HepG2 (cell line): ENCODE data around the gene ZNF77. TPM values are rescaled to one million over a fixed set of nuclear protein-coding genes. Genes with fewer than 3 reads are reported as not detected.
A peak's percentile ranks its signal among the peaks of the same experiment; 100 is the strongest.

ENCODE experiments used
- ATAC-seq: fragments of 200-7000 bp; cut with Tn5 transposase; 3 replicates; pipeline ENCODE4 v1.9.1; 2020; ENCODE audit warnings: mild to moderate bottlenecking, moderate library complexity
- BruUV-seq: library from RNA; stranded (reverse); fragments of 400-500 nt; replicated peaks from 2 replicates; lab custom pipeline; 2021; lab: Mats Ljungman, UMichigan
- CTCF ChIA-PET: fragments of 300-600 bp; formaldehyde crosslinking; extraction: SDS; loops from one replicate; lab custom pipeline; 2021; ENCODE audit warnings: low total read pairs, inconsistent platforms, low intra/inter-chr PET ratio; lab: Yijun Ruan, JAX
- POLR2A ChIA-PET: fragments of 350-600 bp; sonication (Branson Sonifier 250); formaldehyde crosslinking; loops from one replicate; lab custom pipeline; 2020; ENCODE audit warnings: antibody characterized with exemption, inconsistent platforms; lab: Yijun Ruan, JAX
- DNase-seq: peaks from one replicate; pipeline ENCODE4 v3.0.0-alpha.2; 2015; ENCODE audit warnings: low spot score
- FAIRE-seq: peaks from 3 replicates; lab custom pipeline; 2011; peaks lifted over from hg19 to GRCh38; lab: Jason Lieb, UNC
- H2AFZ ChIP-seq: one replicate; pipeline ENCODE4 v1.6.1; 2011; ENCODE audit warnings: low read length, inconsistent platforms
- H3K27ac ChIP-seq: fragments of 300-600 bp; 3 replicates; pipeline ENCODE4 v1.8.0; 2011; ENCODE audit warnings: mixed run types, mild to moderate bottlenecking, mixed read lengths, low read length, inconsistent platforms; ENCODE audit not compliant: insufficient read depth; ENCODE audit errors: extremely low read length
- H3K27me3 ChIP-seq, 2 experiments: fragments of 200-600 bp in 1 of 2; 2 replicates in 1 of 2; 3 replicates in 1 of 2; pipeline versions ENCODE4 v1.6.0 to v1.8.0; 2011; ENCODE audit warnings: low read length in 2 of 2, mild to moderate bottlenecking in 2 of 2, moderate library complexity in 2 of 2, inconsistent platforms in 1 of 2; ENCODE audit not compliant: insufficient read depth in 2 of 2, control insufficient read depth in 1 of 2
- H3K36me3 ChIP-seq, 2 experiments: fragments of 200-600 bp in 1 of 2; replicated peaks in 1 of 2; 2 replicates in 1 of 2; 3 replicates in 1 of 2; pipeline versions ENCODE4 v1.5.1 to v1.8.0; 2011; ENCODE audit warnings: low read length in 2 of 2, inconsistent platforms in 1 of 2; ENCODE audit not compliant: insufficient read depth in 2 of 2, control insufficient read depth in 1 of 2
- H3K4me1 ChIP-seq: 2 replicates; pipeline ENCODE4 v1.5.1; 2012; ENCODE audit warnings: low read length, inconsistent platforms; ENCODE audit not compliant: insufficient read depth
- H3K4me2 ChIP-seq: 2 replicates; pipeline ENCODE4 v1.6.0; 2011; ENCODE audit warnings: low read depth, low read length, inconsistent platforms
- H3K4me3 ChIP-seq, 3 experiments: fragments of 200-600 bp in 1 of 3; sonication (generic), shearing (Covaris generic) in 1 of 3; replicated peaks in 1 of 3; 2 replicates each; pipeline ENCODE4 v1.5.1; 2011 to 2016; ENCODE audit warnings: low read length in 3 of 3, inconsistent platforms in 2 of 3, low read depth in 2 of 3, mild to moderate bottlenecking in 2 of 3, control low read depth in 1 of 3, mixed read lengths in 1 of 3; ENCODE audit not compliant: insufficient read depth in 1 of 3
- H3K79me2 ChIP-seq: one replicate; pipeline ENCODE4 v1.6.1; 2011; ENCODE audit warnings: low read length, inconsistent platforms; ENCODE audit not compliant: insufficient read depth
- H3K9ac ChIP-seq: 2 replicates; pipeline ENCODE4 v1.6.0; 2011; ENCODE audit warnings: mild to moderate bottlenecking, low read depth, low read length, inconsistent platforms; ENCODE audit not compliant: insufficient read depth
- H3K9me3 ChIP-seq: 2 replicates; pipeline ENCODE4 v1.5.1; 2012; ENCODE audit warnings: mild to moderate bottlenecking, low read length
- H4K20me1 ChIP-seq: 2 replicates; pipeline ENCODE4 v1.6.0; 2011; ENCODE audit warnings: inconsistent platforms, mild to moderate bottlenecking, low read length, moderate library complexity; ENCODE audit not compliant: insufficient read depth
- ATF4 ChIP-seq, 2 experiments: fragments of 450-650 bp in 1 of 2; sonication (generic) in 1 of 2; formaldehyde crosslinking; IDR thresholded peaks; 2 replicates each; pipeline versions ENCODE4 v1.5.0 to v1.8.0; 2020 to 2022; ENCODE audit warnings: mild to moderate bottlenecking in 1 of 2, missing genetic modification reagents in 1 of 2
- CEBPB ChIP-seq: IDR thresholded peaks from 2 replicates; pipeline ENCODE4 v1.6.1; 2011; ENCODE audit warnings: low read depth, low read length, improper control_type of control experiment, borderline replicate concordance
- CEBPG ChIP-seq: IDR thresholded peaks from 2 replicates; pipeline ENCODE4 v1.6.1; 2016
- FOSL2 ChIP-seq: sonication (generic); formaldehyde crosslinking; IDR thresholded peaks from 2 replicates; pipeline ENCODE4 v1.4.0; 2020; ENCODE audit warnings: missing genetic modification reagents
- NONO ChIP-seq, 2 experiments: fragments of 450-650 bp in 1 of 2; sonication (generic) in 1 of 2; formaldehyde crosslinking in 1 of 2; IDR thresholded peaks in 1 of 2; conservative IDR thresholded peaks in 1 of 2; 2 replicates each; pipeline versions ENCODE4 v1.6.1 to v1.8.0; 2017 to 2022; ENCODE audit warnings: mild to moderate bottlenecking in 1 of 2, missing genetic modification reagents in 1 of 2, moderate library complexity in 1 of 2
- ZBTB38 ChIP-seq: sonication (generic); formaldehyde crosslinking; IDR thresholded peaks from 2 replicates; pipeline ENCODE4 v1.5.1; 2020; ENCODE audit warnings: mild to moderate bottlenecking, missing genetic modification reagents
- ZXDC ChIP-seq: sonication (generic); formaldehyde crosslinking; IDR thresholded peaks from 2 replicates; pipeline ENCODE4 v1.5.0; 2020; ENCODE audit warnings: mild to moderate bottlenecking, missing genetic modification reagents
- WGBS: methylation state at CpG from one replicate; pipeline ENCODE4 v1.1.6; 2017; ENCODE audit warnings: low lambda C conversion rate; 5-methylcytosine and 5-hydroxymethylcytosine counted together
- in situ Hi-C: cut with HindIII; loops from 2 replicates; pipeline ENCODE4 v1.10.0; 2017; ENCODE audit warnings: low pct_unique_long_range_greater_than_20kb; ENCODE audit not compliant: extremely low pct_ligation_motif_present
- intact Hi-C: fragments of 100-400 bp; cut with micrococcal nuclease; formaldehyde crosslinking; loops from one replicate; pipeline ENCODE4 v1.10.0; 2022; ENCODE audit not compliant: unreplicated experiment
- polyA plus RNA-seq, 8 experiments: library from polyadenylated mRNA; depleted of rRNA in 3 of 8; stranded (reverse) in 7 of 8; unstranded in 1 of 8; fragments of >200 nt; fragmentation: Illumina TruSeq in 4 of 8; extraction: Trizol in 4 of 8; gene quantifications; 2 replicates each; pipeline versions ENCODE4 v1.2.1 to v1.2.3, GENCODE V29; 2011 to 2016; ENCODE audit warnings: low read depth in 4 of 8, missing spikeins in 1 of 8, mixed read lengths in 1 of 8; ENCODE audit not compliant: insufficient read depth in 1 of 8
- total RNA-seq, 5 experiments: library from RNA; depleted of rRNA; stranded (reverse); fragments of >200 nt; fragmentation: Illumina TruSeq; extraction: Trizol; gene quantifications; 2 replicates each; pipeline ENCODE4 v1.2.3, GENCODE V29; 2016; ENCODE audit warnings: low read depth in 1 of 5
- TF ChIP-seq, protein P1 (sequence below): sonication (generic); formaldehyde crosslinking; IDR thresholded peaks from 2 replicates; pipeline ENCODE4 v1.5.1; 2020; ENCODE audit warnings: mild to moderate bottlenecking, missing genetic modification reagents, moderate library complexity
- TF ChIP-seq, protein P2 (sequence below): sonication (generic); formaldehyde crosslinking; IDR thresholded peaks from 2 replicates; pipeline ENCODE4 v1.5.1; 2020; ENCODE audit warnings: mild to moderate bottlenecking, moderate library complexity, missing genetic modification reagents
- TF ChIP-seq, protein P3 (sequence below): sonication (generic); formaldehyde crosslinking; IDR thresholded peaks from 2 replicates; pipeline ENCODE4 v1.5.0; 2020; ENCODE audit warnings: mild to moderate bottlenecking, missing genetic modification reagents

ZNF77 gene
- total and polyA plus RNA-seq, 2 of the 13 experiments (the other 11 are each of a cell fraction or from before 2014, with no cell fraction given), result 7.1 to 11.5 TPM

- WGBS, result 55% methylated on average over 13 of the region's 13 CpGs
- in situ Hi-C loops, result no loop called here
- POLR2A ChIA-PET, result interaction anchor here (0.8 to 2.6 kb wide), 4 partner anchors 10 to 48 kb away, joined by 3 to 26 read pairs (median 6); partner anchors contain the start of gene ZNF556
- peak overlapping the region; percentile 84 for H3K9ac ChIP-seq
- FAIRE-seq (peak; percentile 81), ATAC-seq (no peak), DNase-seq (peak; percentile 58)
- H3K27me3 ChIP-seq, result no peaks in the 10 kb centered on the region
- peaks cover 45% of the 10 kb centered on the region for H3K4me1 ChIP-seq
- CTCF ChIA-PET, result no interaction called here
- peaks cover 21% of the 10 kb centered on the region for H4K20me1 ChIP-seq
- H3K9me3 ChIP-seq, result no peaks in the 10 kb centered on the region
- H3K4me3 ChIP-seq, result peak overlapping the region; percentile 86 to 98 (median 91)
- peak overlapping the region; percentile 88 for H3K27ac ChIP-seq
- H3K36me3 ChIP-seq, result peaks cover 0 to 2% of the 10 kb centered on the region in 2 experiments; a peak in 1 of 5 replicates
- H3K4me2 ChIP-seq, result peak overlapping the region; percentile 82
- BruUV-seq, result no TSS peak
- H2AFZ ChIP-seq, result no peak overlapping the region
- peaks cover 58% of the 10 kb centered on the region for H3K79me2 ChIP-seq
- intact Hi-C loops, result loop anchor here (1.0 kb wide), 1 partner anchor 41 kb away; no protein-coding TSS in a partner anchor
- TF ChIP-seq, protein P1, sequence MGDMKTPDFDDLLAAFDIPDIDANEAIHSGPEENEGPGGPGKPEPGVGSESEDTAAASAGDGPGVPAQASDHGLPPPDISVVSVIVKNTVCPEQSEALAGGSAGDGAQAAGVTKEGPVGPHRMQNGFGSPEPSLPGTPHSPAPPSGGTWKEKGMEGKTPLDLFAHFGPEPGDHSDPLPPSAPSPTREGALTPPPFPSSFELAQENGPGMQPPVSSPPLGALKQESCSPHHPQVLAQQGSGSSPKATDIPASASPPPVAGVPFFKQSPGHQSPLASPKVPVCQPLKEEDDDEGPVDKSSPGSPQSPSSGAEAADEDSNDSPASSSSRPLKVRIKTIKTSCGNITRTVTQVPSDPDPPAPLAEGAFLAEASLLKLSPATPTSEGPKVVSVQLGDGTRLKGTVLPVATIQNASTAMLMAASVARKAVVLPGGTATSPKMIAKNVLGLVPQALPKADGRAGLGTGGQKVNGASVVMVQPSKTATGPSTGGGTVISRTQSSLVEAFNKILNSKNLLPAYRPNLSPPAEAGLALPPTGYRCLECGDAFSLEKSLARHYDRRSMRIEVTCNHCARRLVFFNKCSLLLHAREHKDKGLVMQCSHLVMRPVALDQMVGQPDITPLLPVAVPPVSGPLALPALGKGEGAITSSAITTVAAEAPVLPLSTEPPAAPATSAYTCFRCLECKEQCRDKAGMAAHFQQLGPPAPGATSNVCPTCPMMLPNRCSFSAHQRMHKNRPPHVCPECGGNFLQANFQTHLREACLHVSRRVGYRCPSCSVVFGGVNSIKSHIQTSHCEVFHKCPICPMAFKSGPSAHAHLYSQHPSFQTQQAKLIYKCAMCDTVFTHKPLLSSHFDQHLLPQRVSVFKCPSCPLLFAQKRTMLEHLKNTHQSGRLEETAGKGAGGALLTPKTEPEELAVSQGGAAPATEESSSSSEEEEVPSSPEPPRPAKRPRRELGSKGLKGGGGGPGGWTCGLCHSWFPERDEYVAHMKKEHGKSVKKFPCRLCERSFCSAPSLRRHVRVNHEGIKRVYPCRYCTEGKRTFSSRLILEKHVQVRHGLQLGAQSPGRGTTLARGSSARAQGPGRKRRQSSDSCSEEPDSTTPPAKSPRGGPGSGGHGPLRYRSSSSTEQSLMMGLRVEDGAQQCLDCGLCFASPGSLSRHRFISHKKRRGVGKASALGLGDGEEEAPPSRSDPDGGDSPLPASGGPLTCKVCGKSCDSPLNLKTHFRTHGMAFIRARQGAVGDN (CRISPR knock-in tag), result peak; percentile 22; the same call in 1 of the 2 replicates
- TF ChIP-seq ATF4 (CRISPR knock-in tag; IDR thresholded peaks at IDR 0.05), result 0 out of 4 replicates have a peak, but pooled peaks of 1 of the 2 experiments have one; percentile 17
- TF ChIP-seq, protein P2, sequence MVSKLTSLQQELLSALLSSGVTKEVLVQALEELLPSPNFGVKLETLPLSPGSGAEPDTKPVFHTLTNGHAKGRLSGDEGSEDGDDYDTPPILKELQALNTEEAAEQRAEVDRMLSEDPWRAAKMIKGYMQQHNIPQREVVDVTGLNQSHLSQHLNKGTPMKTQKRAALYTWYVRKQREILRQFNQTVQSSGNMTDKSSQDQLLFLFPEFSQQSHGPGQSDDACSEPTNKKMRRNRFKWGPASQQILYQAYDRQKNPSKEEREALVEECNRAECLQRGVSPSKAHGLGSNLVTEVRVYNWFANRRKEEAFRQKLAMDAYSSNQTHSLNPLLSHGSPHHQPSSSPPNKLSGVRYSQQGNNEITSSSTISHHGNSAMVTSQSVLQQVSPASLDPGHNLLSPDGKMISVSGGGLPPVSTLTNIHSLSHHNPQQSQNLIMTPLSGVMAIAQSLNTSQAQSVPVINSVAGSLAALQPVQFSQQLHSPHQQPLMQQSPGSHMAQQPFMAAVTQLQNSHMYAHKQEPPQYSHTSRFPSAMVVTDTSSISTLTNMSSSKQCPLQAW, result 0 out of 2 replicates have a peak, but pooled peaks have one; percentile 16
- TF ChIP-seq ZBTB38 (CRISPR knock-in tag), result peak; percentile 91; the same call in 1 of the 2 replicates
- TF ChIP-seq CEBPB, result peak; percentile 89
- TF ChIP-seq FOSL2 (CRISPR knock-in tag), result 0 out of 2 replicates have a peak, but pooled peaks have one; percentile 8
- TF ChIP-seq CEBPG (CRISPR knock-in tag), result peak; percentile 84
- TF ChIP-seq, protein P3, sequence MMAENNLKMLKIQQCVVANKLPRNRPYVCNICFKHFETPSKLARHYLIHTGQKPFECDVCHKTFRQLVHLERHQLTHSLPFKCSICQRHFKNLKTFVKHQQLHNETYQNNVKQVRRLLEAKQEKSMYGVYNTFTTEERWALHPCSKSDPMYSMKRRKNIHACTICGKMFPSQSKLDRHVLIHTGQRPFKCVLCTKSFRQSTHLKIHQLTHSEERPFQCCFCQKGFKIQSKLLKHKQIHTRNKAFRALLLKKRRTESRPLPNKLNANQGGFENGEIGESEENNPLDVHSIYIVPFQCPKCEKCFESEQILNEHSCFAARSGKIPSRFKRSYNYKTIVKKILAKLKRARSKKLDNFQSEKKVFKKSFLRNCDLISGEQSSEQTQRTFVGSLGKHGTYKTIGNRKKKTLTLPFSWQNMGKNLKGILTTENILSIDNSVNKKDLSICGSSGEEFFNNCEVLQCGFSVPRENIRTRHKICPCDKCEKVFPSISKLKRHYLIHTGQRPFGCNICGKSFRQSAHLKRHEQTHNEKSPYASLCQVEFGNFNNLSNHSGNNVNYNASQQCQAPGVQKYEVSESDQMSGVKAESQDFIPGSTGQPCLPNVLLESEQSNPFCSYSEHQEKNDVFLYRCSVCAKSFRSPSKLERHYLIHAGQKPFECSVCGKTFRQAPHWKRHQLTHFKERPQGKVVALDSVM (CRISPR knock-in tag), result peak; percentile 69
- no peak for TF ChIP-seq ZXDC (CRISPR knock-in tag)
- TF ChIP-seq NONO (IDR thresholded peaks at IDR 0.05), result no peak
- 0 out of 2 replicates have a peak, but pooled peaks have one; percentile 24 for TF ChIP-seq NONO (CRISPR knock-in tag; conservative IDR thresholded peaks at IDR 0.05)
Measured at GRCh38 chr19:2902590-2903218, 42.1 kb downstream of the ZNF77 start.
